ENCODE results near the gene ACAT2. TPM values are rescaled to one million over a fixed set of nuclear protein-coding genes. Genes with fewer than 3 reads are reported as not detected.

ACAT2 gene
- total RNA-seq, 1 experiment from 2014 or later: 108 TPM

DNA sequence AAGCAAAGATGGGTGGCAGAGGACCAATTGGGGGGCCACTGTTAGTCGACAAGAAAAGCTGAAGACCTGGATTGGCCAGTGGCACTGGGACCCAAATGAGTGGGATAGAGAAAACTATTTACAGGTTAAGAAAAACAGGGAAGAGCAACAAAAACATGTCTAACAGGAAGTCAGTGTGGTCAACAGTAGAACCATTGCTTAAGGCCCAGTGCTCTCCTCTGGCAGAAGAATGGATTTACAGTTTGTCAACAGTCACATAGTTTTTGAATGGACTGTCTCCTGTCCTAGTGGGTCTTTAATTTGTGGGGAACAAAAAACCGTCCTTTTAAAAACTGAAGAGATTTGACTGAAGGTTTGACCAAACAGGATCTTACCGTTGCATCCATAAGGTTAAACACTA lies 46.7 kb upstream of the ACAT2 start:
- H3K27ac Mint-ChIP-seq (ENCODE audit: unreplicated experiment): no peak overlapping the region
- no peak for TF ChIP-seq CTCF (IDR thresholded peaks at IDR 0.05; ENCODE audit: unreplicated experiment)
- no peak for DNase-seq
- intact Hi-C loops (cut with micrococcal nuclease; ENCODE audit: unreplicated experiment): no loop called here
- no peak overlapping the region for H3K4me3 Mint-ChIP-seq (ENCODE audit: low read depth, unreplicated experiment)
- H3K4me1 Mint-ChIP-seq (ENCODE audit: low read depth, unreplicated experiment): no peaks in the 10 kb centered on the region
- H3K9me3 Mint-ChIP-seq (ENCODE audit: low read depth, unreplicated experiment): no peaks in the 10 kb centered on the region
- H3K36me3 Mint-ChIP-seq (ENCODE audit: insufficient read depth, unreplicated experiment): peaks cover 5% of the 10 kb centered on the region
- no TSS peak for BruUV-seq (replicated peaks)
- CTCF ChIA-PET: no interaction called here
- no peaks in the 10 kb centered on the region for H3K27me3 Mint-ChIP-seq (ENCODE audit: unreplicated experiment)

GRCh38 chr6:159715605-159716004 lies 46.2 kb upstream of the ACAT2 start:
- Mint-ChIP-seq H3K27ac (ENCODE audit: unreplicated experiment) (no peak overlapping the region), H3K27me3 (ENCODE audit: unreplicated experiment) (no peaks in the 10 kb centered on the region), H3K9me3 (ENCODE audit: low read depth, unreplicated experiment) (no peaks in the 10 kb centered on the region), H3K4me3 (ENCODE audit: low read depth, unreplicated experiment) (no peak overlapping the region), H3K4me1 (ENCODE audit: low read depth, unreplicated experiment) (no peaks in the 10 kb centered on the region), H3K36me3 (ENCODE audit: insufficient read depth, unreplicated experiment) (peaks cover 5% of the 10 kb centered on the region)
- TF ChIP-seq CTCF (IDR thresholded peaks at IDR 0.05; ENCODE audit: unreplicated experiment): no peak
- intact Hi-C loops (cut with micrococcal nuclease; ENCODE audit: unreplicated experiment): no loop called here
- CTCF ChIA-PET: no interaction called here
- DNase-seq: no peak
- BruUV-seq (replicated peaks): no TSS peak

DNA sequence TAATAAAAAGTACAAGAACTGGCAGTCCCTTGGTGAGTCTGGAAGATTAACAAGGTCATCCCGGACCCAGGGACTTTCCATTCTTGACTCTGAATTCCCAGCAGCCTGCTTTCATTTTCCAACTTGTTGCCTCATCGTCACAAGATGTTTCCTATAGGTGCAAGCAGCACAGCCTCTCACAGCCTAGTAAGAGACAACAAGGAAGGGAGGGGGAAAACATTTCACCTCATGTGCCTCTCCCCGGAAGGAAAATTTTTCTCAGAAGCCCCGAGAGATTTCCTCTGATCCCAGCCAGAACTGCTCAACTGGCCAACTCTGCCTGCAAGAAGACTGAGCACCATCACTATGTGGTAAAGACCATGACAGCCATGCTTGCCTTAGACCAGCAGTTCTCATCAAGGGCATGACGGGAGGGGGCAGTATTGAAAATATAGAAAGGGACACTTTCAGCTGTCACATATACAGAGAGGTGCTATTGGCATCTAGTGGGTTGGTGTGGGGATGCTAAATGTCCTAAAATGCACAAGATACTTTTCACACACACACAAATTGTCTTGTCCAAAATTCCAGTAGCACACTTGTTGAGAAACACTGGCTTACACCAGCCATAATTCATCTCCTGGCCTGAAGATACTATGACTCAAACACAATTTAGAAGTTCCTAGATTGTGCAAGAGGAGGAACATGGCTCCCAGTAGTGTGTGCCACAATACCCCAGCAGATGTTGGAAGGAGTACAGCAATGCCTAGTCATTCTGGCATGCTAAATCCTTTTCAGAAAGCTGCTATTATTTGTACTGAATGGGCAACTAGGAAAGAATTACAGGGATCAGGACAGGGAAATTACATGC lies 45.4 kb upstream of the ACAT2 start:
- H3K36me3 Mint-ChIP-seq (ENCODE audit: insufficient read depth, unreplicated experiment): peaks cover 5% of the 10 kb centered on the region
- BruUV-seq (replicated peaks): no TSS peak
- no peaks in the 10 kb centered on the region for H3K27me3 Mint-ChIP-seq (ENCODE audit: unreplicated experiment)
- intact Hi-C loops (cut with micrococcal nuclease; ENCODE audit: unreplicated experiment): no loop called here
- no peak overlapping the region for H3K27ac Mint-ChIP-seq (ENCODE audit: unreplicated experiment)
- H3K4me1 Mint-ChIP-seq (ENCODE audit: low read depth, unreplicated experiment): no peaks in the 10 kb centered on the region
- DNase-seq: no peak
- no peaks in the 10 kb centered on the region for H3K9me3 Mint-ChIP-seq (ENCODE audit: low read depth, unreplicated experiment)
- TF ChIP-seq CTCF (IDR thresholded peaks at IDR 0.05; ENCODE audit: unreplicated experiment): no peak
- CTCF ChIA-PET: no interaction called here
- H3K4me3 Mint-ChIP-seq (ENCODE audit: low read depth, unreplicated experiment): no peak overlapping the region

- CTCF ChIA-PET: no interaction called here
- no peak for DNase-seq
- intact Hi-C loops (cut with micrococcal nuclease; ENCODE audit: unreplicated experiment): no loop called here
- BruUV-seq (replicated peaks): no TSS peak
- peaks cover 3% of the 10 kb centered on the region for H3K9me3 Mint-ChIP-seq (ENCODE audit: low read depth, unreplicated experiment)
- no peak for TF ChIP-seq CTCF (IDR thresholded peaks at IDR 0.05; ENCODE audit: unreplicated experiment)
- H3K36me3 Mint-ChIP-seq (ENCODE audit: insufficient read depth, unreplicated experiment): peaks cover 5% of the 10 kb centered on the region
- no peaks in the 10 kb centered on the region for H3K27me3 Mint-ChIP-seq (ENCODE audit: unreplicated experiment)
- H3K27ac Mint-ChIP-seq (ENCODE audit: unreplicated experiment): no peak overlapping the region
- no peaks in the 10 kb centered on the region for H3K4me1 Mint-ChIP-seq (ENCODE audit: low read depth, unreplicated experiment)
- no peak overlapping the region for H3K4me3 Mint-ChIP-seq (ENCODE audit: low read depth, unreplicated experiment)
These were observed 43.2 kb upstream of the ACAT2 start for GRCh38 chr6:159718634-159719033.

Data from Calu3 (cell line).